VCaP (cell line): ENCODE data around the gene EPB41L4B.
"Not testable (repeated sequence)": the region's sequence is repeated elsewhere in the genome, so short reads cannot be mapped to it uniquely, and the experiment has no call there.

Experiments used
- H3K27ac ChIP-seq: fragments of 450-650 bp; 2 replicates; pipeline ENCODE4 v1.5.1; 2017
- TF ChIP-seq, protein P1 (sequence below): fragments of 450-650 bp; conservative IDR thresholded peaks from 2 replicates; pipeline ENCODE4 v1.5.1; 2017; ENCODE audit warnings: mild to moderate bottlenecking, moderate library complexity

Gene EPB41L4B

DNA sequence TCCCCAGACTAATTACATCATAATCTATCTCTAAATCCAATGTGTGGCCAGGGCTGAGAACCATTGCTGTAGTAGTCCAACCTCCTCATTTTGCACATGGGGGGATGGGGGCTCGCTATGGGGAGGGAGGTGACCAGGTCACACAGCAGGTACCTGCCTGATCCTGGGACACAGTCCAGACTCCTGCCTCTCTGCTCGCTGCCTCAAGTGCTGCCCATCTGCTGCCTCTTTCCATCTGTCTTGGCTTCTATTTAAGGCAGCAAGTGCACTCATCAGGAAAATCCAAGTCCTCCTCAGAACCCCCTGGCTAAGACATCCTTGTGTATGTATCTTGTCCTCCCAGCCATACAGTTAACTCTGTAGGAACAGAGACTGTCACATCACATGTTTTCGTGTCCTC lies 96.1 kb downstream of the EPB41L4B start:
- TF ChIP-seq, protein P1, sequence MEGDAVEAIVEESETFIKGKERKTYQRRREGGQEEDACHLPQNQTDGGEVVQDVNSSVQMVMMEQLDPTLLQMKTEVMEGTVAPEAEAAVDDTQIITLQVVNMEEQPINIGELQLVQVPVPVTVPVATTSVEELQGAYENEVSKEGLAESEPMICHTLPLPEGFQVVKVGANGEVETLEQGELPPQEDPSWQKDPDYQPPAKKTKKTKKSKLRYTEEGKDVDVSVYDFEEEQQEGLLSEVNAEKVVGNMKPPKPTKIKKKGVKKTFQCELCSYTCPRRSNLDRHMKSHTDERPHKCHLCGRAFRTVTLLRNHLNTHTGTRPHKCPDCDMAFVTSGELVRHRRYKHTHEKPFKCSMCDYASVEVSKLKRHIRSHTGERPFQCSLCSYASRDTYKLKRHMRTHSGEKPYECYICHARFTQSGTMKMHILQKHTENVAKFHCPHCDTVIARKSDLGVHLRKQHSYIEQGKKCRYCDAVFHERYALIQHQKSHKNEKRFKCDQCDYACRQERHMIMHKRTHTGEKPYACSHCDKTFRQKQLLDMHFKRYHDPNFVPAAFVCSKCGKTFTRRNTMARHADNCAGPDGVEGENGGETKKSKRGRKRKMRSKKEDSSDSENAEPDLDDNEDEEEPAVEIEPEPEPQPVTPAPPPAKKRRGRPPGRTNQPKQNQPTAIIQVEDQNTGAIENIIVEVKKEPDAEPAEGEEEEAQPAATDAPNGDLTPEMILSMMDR, result no peak
- no peak overlapping the region for H3K27ac ChIP-seq

DNA sequence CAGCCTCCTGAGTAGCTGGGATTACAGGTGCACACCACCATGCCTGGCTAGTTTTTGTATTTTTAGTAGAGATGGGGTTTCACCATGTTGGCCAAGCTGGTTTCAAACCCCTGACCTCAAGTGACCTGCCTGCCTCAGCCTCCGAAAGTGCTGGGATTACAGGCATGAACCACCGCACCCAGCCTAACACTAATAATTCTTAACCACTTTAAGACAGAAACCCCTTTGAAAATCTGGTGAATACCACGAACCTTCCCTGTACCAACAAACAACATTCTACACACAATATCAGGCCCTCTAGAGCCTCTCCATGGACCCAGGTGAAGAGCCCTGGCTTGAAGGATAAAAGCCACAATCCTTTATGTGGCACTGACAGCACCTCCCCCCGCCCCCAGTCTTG lies 102.6 kb downstream of the EPB41L4B start:
- H3K27ac ChIP-seq, result not testable (repeated sequence)

DNA sequence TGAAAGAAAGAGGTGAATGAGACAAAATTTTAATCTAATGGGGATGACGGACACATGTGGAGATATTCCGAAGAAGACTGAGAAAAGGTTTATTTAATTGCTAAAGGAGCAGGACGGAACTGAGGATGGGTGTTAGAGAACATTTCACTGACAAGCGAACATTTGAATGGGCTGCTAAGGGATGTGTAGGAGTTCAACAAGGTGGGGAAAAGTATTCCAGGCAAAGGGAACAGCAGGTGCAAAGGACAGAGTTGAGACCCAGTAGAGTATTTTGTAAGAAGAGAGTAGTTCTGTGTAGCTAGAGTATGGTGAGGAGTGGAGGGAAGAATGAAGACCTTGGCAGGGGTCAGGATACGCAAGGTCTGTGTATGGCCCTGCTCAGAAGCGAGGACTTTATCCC lies 106.4 kb downstream of the EPB41L4B start:
- H3K27ac ChIP-seq, result peak overlapping the region; percentile 94
- TF ChIP-seq, protein P1, result no peak

DNA sequence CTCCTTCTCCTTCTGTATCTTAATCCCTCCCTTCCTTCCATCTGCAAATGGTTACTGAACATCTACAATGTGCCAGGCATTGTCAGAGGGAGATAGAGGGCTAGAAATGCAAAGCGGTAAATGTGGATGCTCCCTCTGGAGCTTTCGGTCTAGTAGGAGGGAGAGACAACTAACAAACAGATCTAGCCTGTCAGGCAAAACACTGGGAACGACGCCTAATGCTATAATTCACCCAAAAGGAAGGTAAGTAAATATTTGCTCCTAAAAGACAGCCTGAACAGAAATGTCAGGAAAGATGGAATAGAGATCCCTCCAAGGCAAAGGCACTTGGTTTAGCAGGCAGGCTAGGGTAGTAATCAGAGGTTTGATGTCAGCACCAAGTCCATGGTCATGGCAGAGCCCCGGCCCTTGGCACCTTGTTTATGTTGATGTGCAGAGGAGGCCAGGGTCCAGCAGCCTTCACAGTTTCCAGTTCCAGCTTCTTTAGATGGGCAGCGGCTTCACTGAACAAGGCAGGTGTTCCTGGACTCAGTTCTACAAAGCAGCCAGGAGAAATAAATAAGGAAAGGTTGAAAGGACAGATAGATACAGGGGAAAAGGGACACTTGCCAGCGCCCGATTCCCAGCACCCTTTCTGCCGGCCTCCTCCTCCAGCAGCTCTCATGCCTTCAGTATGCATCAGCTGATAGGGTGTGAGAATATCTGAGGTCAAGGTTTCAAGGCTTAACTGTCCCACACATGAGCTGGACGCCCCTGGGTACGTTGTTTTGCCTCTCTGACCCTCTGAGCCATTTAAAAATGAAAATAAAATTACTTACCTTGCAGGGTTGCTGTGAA lies 107.4 kb downstream of the EPB41L4B start:
- TF ChIP-seq, protein P1, result no peak

DNA sequence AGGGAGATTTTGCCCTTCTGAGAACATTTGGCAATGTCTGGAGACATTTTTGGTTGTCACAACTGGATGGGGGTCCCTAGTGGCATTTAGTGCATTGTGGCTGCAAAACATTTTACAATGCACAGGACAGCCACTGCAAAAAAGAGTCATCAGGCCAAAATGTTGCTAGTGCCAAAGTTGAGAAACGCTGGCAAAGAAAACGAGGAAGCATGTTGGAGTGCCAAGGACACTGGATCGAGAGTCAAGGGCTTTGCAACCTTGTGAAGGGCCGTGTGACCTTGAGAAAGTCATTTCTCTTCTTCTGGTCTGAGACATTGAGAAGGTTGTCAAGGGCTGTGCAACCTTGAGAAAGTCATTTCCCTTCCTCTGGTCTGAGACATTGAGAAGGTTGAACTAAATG lies 108.1 kb downstream of the EPB41L4B start:
- TF ChIP-seq, protein P1, result no peak
- peak overlapping the region; percentile 94 for H3K27ac ChIP-seq

More for the DNA sequence above, 107.4 kb downstream of the EPB41L4B start:
- peak overlapping the region; percentile 94 for H3K27ac ChIP-seq

DNA sequence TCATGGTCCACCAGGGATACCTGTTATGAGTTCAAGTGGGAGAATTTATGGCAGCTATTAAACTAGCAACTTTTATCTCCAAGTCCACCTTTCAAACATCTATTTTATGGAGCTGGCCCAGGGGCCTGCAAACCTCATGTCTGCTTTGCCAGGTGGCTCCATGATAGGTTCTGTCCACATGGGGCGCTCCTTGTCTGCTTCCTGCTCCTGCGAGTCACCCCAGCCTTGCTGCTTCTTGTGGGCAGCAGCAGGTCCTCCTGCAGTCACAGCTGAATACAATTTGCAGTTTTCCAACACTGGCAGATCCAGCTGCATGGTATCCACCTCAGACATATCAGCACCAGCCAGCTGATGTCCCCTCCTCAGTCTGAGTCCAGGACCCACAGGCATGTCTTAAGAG lies 114.2 kb downstream of the EPB41L4B start:
- TF ChIP-seq, protein P1, result no peak
- no peak overlapping the region for H3K27ac ChIP-seq

DNA sequence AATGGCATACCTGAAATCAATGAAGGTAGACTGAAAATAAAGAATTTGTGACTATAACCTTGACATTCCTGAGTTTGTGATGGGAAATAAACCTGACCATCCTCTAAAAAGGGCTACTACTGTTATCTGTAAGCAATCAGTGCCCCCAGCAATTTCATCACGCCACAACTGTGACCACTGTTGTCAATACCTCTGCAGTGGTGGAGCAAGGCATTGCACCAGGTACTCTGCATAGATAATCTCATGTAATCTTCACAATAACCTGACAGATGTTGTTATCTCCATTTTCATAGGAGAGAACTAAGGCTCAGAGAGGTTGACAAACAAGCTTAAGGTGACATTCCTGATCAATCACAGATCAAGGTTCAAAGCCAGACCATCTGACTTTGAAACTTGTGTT lies 115.3 kb downstream of the EPB41L4B start:
- H3K27ac ChIP-seq, result no peak overlapping the region
- TF ChIP-seq, protein P1, result no peak

DNA sequence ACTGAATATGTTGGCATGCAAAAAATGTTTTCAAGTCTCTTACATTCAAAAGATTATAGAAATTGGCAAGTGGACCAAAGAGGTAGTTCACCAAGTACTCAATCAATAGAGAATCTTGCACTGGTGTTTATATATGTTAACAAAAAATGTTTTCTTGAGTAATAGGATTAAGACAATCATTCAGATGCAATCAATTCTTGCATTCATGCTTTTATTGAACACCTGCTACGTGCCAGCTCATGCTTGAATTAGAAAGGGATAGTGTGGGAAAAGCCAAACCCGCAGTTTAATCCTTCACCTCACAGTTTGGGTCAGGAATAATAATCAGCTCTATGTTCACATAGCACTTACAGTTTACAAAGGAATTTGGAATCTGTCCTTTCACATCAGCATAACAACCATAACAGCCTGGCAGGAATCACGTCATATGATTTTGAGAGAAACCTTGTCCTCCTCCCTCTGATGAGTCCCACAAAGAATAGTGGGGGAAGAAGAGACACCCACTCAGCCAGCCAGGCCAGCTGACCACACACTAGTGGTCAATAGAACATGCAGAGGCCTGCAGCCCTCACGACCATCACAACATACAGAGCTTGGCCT lies 117.0 kb downstream of the EPB41L4B start:
- TF ChIP-seq, protein P1, result no peak
- peak overlapping the region; percentile 14 for H3K27ac ChIP-seq
